ENCODE measurements around the gene RNASE4. TPM values are rescaled to one million over a fixed set of nuclear protein-coding genes. Genes with fewer than 3 reads are reported as not detected.

The RNASE4 gene
- total and polyA plus RNA-seq, 2 experiments from 2014 or later: 7.2 to 9.1 TPM

GRCh38 chr14:20680363-20680762, 4.0 kb upstream of the RNASE4 start:
- no peaks in the 10 kb centered on the region for H3K27me3 ChIP-seq
- H3K9me3 ChIP-seq (ENCODE audit: low read depth): no peaks in the 10 kb centered on the region
- no peak for DNase-seq (ENCODE audit: low read depth in 1 of 2, low spot score in 1 of 2)
- TF ChIP-seq CTCF (IDR thresholded peaks at IDR 0.05; ENCODE audit: low read depth, low read length): no peak
- no peak overlapping the region for H3K27ac ChIP-seq
- H3K4me3 ChIP-seq: peak overlapping the region; percentile 64
- no peaks in the 10 kb centered on the region for H3K36me3 ChIP-seq
- H3K4me1 ChIP-seq (ENCODE audit: low read depth): no peaks in the 10 kb centered on the region

GRCh38 chr14:20680843-20681347, 3.5 kb upstream of the RNASE4 start:
- DNase-seq (ENCODE audit: low read depth in 1 of 2, low spot score in 1 of 2): no peak
- Histone ChIP-seq H3K4me3 (peak overlapping the region; percentile 64), H3K27me3 (no peaks in the 10 kb centered on the region), H3K27ac (peak overlapping the region; percentile 93), H3K36me3 (no peaks in the 10 kb centered on the region), H3K9me3 (ENCODE audit: low read depth) (no peaks in the 10 kb centered on the region), H3K4me1 (ENCODE audit: low read depth) (no peaks in the 10 kb centered on the region)
- TF ChIP-seq CTCF (IDR thresholded peaks at IDR 0.05; ENCODE audit: low read depth, low read length): no peak

- Histone ChIP-seq H3K4me1 (ENCODE audit: low read depth) (no peaks in the 10 kb centered on the region), H3K9me3 (ENCODE audit: low read depth) (no peaks in the 10 kb centered on the region), H3K36me3 (no peaks in the 10 kb centered on the region), H3K4me3 (peak overlapping the region; percentile 64), H3K27ac (peak overlapping the region; percentile 93), H3K27me3 (no peaks in the 10 kb centered on the region)
- no peak for TF ChIP-seq CTCF (IDR thresholded peaks at IDR 0.05; ENCODE audit: low read depth, low read length)
- peak; percentile 77 to 92 for DNase-seq (ENCODE audit: low read depth in 1 of 2, low spot score in 1 of 2)
Observed at GRCh38 chr14:20681348-20682126, 2.8 kb upstream of the RNASE4 start.

- Histone ChIP-seq H3K36me3 (no peaks in the 10 kb centered on the region), H3K27ac (peak overlapping the region; percentile 93), H3K27me3 (no peaks in the 10 kb centered on the region), H3K4me1 (ENCODE audit: low read depth) (no peaks in the 10 kb centered on the region), H3K4me3 (peak overlapping the region; percentile 64), H3K9me3 (ENCODE audit: low read depth) (no peaks in the 10 kb centered on the region)
- no peak for DNase-seq (ENCODE audit: low read depth in 1 of 2, low spot score in 1 of 2)
- TF ChIP-seq CTCF (IDR thresholded peaks at IDR 0.05; ENCODE audit: low read depth, low read length): peak; percentile 5
Observed at GRCh38 chr14:20682127-20682434, 2.3 kb upstream of the RNASE4 start.

- Histone ChIP-seq H3K4me1 (ENCODE audit: low read depth) (no peaks in the 10 kb centered on the region), H3K4me3 (peak overlapping the region; percentile 64), H3K27ac (peak overlapping the region; percentile 93), H3K36me3 (no peaks in the 10 kb centered on the region), H3K9me3 (ENCODE audit: low read depth) (no peaks in the 10 kb centered on the region), H3K27me3 (no peaks in the 10 kb centered on the region)
- peak; percentile 92 to 95 for DNase-seq (ENCODE audit: low read depth in 1 of 2, low spot score in 1 of 2)
- no peak for TF ChIP-seq CTCF (IDR thresholded peaks at IDR 0.05; ENCODE audit: low read depth, low read length)
Observed at GRCh38 chr14:20682435-20683124, 1.8 kb upstream of the RNASE4 start.

Measured in cardiac muscle cell (in vitro differentiated cells and primary cell).